Stomach (tissue), 4 donors: ENCODE results near the gene COL16A1.

Experiments used
- POLR2A ChIP-seq, 4 donors: fragments of 450-650 bp; IDR thresholded peaks; one replicate each; pipeline ENCODE4 v1.6.1; 2016; ENCODE audit warnings: antibody characterized with exemption in 4 of 4, control low read depth in 2 of 4, mild to moderate bottlenecking in 1 of 4, moderate library complexity in 1 of 4
- TF ChIP-seq, protein P1 (sequence below), 7 experiments: fragments of 450-650 bp in 4 of 7; fragments of 200-600 bp in 3 of 7; sonication (generic) in 3 of 7; IDR thresholded peaks; one replicate each; pipeline ENCODE4 v1.5.1; 2016 to 2019; ENCODE audit warnings: antibody characterized with exemption in 7 of 7, control low read depth in 2 of 7, mild to moderate bottlenecking in 1 of 7

- TF ChIP-seq, protein P1, sequence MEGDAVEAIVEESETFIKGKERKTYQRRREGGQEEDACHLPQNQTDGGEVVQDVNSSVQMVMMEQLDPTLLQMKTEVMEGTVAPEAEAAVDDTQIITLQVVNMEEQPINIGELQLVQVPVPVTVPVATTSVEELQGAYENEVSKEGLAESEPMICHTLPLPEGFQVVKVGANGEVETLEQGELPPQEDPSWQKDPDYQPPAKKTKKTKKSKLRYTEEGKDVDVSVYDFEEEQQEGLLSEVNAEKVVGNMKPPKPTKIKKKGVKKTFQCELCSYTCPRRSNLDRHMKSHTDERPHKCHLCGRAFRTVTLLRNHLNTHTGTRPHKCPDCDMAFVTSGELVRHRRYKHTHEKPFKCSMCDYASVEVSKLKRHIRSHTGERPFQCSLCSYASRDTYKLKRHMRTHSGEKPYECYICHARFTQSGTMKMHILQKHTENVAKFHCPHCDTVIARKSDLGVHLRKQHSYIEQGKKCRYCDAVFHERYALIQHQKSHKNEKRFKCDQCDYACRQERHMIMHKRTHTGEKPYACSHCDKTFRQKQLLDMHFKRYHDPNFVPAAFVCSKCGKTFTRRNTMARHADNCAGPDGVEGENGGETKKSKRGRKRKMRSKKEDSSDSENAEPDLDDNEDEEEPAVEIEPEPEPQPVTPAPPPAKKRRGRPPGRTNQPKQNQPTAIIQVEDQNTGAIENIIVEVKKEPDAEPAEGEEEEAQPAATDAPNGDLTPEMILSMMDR (IDR thresholded peaks at IDR 0.05): no peak
- no peak for TF ChIP-seq POLR2A (IDR thresholded peaks at IDR 0.05)
Measured at GRCh38 chr1:31699341-31699891, 4.4 kb downstream of the COL16A1 start.
